ENCODE measurements around the gene SORCS2. TPM values are rescaled to one million over a fixed set of nuclear protein-coding genes. Genes with fewer than 3 reads are reported as not detected.

The SORCS2 gene
- polyA plus RNA-seq, 1 donor from 2014 or later: 1.0 TPM

GRCh38 chr4:7680106-7680505, 487.8 kb downstream of the SORCS2 start:
- Histone ChIP-seq H3K9ac (ENCODE audit: low read length) (no peak overlapping the region), H3K79me2 (replicated peaks; ENCODE audit: insufficient read depth, low read length) (no peaks in the 10 kb centered on the region), H3K9me3 (ENCODE audit: low read length) (no peaks in the 10 kb centered on the region), H3K27ac (ENCODE audit: low read length) (no peak overlapping the region), H2AFZ (ENCODE audit: low read depth, low read length) (no peak overlapping the region), H3K4me2 (ENCODE audit: low read length) (no peak overlapping the region), H3K9me2 (ENCODE audit: insufficient read depth, low read length) (no peaks in the 10 kb centered on the region), H3K27me3 (ENCODE audit: insufficient read depth, low read depth, low read length) (no peaks in the 10 kb centered on the region), H4K20me1 (ENCODE audit: insufficient read depth) (no peaks in the 10 kb centered on the region), H3K36me3 (ENCODE audit: insufficient read depth, low read length) (no peaks in the 10 kb centered on the region), H3K4me3 (ENCODE audit: low read length) (no peak overlapping the region), H3F3A (ENCODE audit: insufficient read depth, low read length, poor library complexity, severe bottlenecking) (no peaks in the 10 kb centered on the region)
- TF ChIP-seq MXI1 (conservative IDR thresholded peaks at IDR 0.05; ENCODE audit: poor library complexity, severe bottlenecking): no peak
- TF ChIP-seq RAD21 (conservative IDR thresholded peaks at IDR 0.05): no peak
- TF ChIP-seq CTCF (IDR thresholded peaks at IDR 0.05; ENCODE audit: poor library complexity, severe bottlenecking): no peak
- TF ChIP-seq, protein P1, sequence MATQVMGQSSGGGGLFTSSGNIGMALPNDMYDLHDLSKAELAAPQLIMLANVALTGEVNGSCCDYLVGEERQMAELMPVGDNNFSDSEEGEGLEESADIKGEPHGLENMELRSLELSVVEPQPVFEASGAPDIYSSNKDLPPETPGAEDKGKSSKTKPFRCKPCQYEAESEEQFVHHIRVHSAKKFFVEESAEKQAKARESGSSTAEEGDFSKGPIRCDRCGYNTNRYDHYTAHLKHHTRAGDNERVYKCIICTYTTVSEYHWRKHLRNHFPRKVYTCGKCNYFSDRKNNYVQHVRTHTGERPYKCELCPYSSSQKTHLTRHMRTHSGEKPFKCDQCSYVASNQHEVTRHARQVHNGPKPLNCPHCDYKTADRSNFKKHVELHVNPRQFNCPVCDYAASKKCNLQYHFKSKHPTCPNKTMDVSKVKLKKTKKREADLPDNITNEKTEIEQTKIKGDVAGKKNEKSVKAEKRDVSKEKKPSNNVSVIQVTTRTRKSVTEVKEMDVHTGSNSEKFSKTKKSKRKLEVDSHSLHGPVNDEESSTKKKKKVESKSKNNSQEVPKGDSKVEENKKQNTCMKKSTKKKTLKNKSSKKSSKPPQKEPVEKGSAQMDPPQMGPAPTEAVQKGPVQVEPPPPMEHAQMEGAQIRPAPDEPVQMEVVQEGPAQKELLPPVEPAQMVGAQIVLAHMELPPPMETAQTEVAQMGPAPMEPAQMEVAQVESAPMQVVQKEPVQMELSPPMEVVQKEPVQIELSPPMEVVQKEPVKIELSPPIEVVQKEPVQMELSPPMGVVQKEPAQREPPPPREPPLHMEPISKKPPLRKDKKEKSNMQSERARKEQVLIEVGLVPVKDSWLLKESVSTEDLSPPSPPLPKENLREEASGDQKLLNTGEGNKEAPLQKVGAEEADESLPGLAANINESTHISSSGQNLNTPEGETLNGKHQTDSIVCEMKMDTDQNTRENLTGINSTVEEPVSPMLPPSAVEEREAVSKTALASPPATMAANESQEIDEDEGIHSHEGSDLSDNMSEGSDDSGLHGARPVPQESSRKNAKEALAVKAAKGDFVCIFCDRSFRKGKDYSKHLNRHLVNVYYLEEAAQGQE (IDR thresholded peaks at IDR 0.05; ENCODE audit: borderline replicate concordance): no peak
- no peak for TF ChIP-seq EZH2 (IDR thresholded peaks at IDR 0.05; ENCODE audit: borderline replicate concordance, insufficient read depth, low read length, poor library complexity, severe bottlenecking)
- no peak for TF ChIP-seq TAF1 (IDR thresholded peaks at IDR 0.05; ENCODE audit: low read depth)
- TF ChIP-seq POLR2AphosphoS5 (IDR thresholded peaks at IDR 0.05): no peak
- no peak for TF ChIP-seq EP300 (conservative IDR thresholded peaks at IDR 0.05; ENCODE audit: poor library complexity, severe bottlenecking)
- no peak for TF ChIP-seq SMC3 (conservative IDR thresholded peaks at IDR 0.05; ENCODE audit: poor library complexity)

DNA sequence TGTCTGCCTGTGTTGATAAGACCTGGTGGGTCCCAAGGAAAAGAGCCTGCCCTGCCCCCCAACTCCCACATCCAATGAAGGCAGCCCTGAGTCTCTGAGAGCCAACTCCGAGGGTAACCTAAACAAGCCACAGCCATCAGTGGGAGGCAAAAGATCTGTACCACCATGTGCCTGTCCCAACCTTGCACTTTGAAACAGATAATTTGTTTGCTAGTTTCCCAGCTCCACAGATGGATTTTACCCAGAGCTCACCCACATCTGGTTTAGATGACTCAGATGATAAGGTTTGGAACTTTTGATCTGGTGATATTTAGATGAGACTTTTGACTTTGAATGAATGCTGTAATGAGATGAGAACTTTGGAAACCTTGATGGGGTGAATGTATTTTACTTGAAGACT, 488.4 kb downstream of the SORCS2 start:
- H3K79me2 ChIP-seq (replicated peaks; ENCODE audit: insufficient read depth, low read length): no peaks in the 10 kb centered on the region
- no peak overlapping the region for H3K27ac ChIP-seq (ENCODE audit: low read length)
- no peaks in the 10 kb centered on the region for H3K9me3 ChIP-seq (ENCODE audit: low read length)
- H3K4me3 ChIP-seq (ENCODE audit: low read length): no peak overlapping the region
- no peaks in the 10 kb centered on the region for H3K27me3 ChIP-seq (ENCODE audit: insufficient read depth, low read depth, low read length)
- H3K36me3 ChIP-seq (ENCODE audit: insufficient read depth, low read length): no peaks in the 10 kb centered on the region
- no peak overlapping the region for H3K4me2 ChIP-seq (ENCODE audit: low read length)
- H3K9me2 ChIP-seq (ENCODE audit: insufficient read depth, low read length): no peaks in the 10 kb centered on the region
- H3F3A ChIP-seq (ENCODE audit: insufficient read depth, low read length, poor library complexity, severe bottlenecking): no peaks in the 10 kb centered on the region
- H2AFZ ChIP-seq (ENCODE audit: low read depth, low read length): no peak overlapping the region
- TF ChIP-seq TAF1 (IDR thresholded peaks at IDR 0.05; ENCODE audit: low read depth) (no peak), EP300 (conservative IDR thresholded peaks at IDR 0.05; ENCODE audit: poor library complexity, severe bottlenecking) (no peak), RAD21 (conservative IDR thresholded peaks at IDR 0.05) (no peak), MXI1 (conservative IDR thresholded peaks at IDR 0.05; ENCODE audit: poor library complexity, severe bottlenecking) (no peak), CTCF (IDR thresholded peaks at IDR 0.05; ENCODE audit: poor library complexity, severe bottlenecking) (no peak), POLR2AphosphoS5 (IDR thresholded peaks at IDR 0.05) (no peak)
- TF ChIP-seq, protein P1 (IDR thresholded peaks at IDR 0.05; ENCODE audit: borderline replicate concordance): no peak
- H3K9ac ChIP-seq (ENCODE audit: low read length): no peak overlapping the region
- no peaks in the 10 kb centered on the region for H4K20me1 ChIP-seq (ENCODE audit: insufficient read depth)

Data from neural cell (in vitro differentiated cells).